ENCODE data around the gene DCHS2.

DNA sequence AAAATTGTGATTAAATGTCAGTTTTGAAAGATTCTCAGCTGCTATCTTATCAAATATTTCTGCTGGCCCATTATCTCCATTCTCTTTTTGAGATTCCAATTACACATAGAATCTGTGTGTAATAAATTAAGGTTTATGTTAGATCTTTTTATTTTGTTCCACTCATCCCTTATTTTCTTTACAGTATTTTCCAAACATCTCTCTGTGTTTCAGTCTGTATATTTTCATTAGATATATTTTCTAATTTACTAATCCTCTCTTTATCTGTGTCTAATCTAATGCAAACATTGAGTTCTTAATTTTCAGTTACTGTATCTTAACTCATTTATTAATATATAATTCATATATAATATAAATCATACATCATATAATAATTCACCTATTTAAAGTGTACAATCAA lies 268.7 kb downstream of the DCHS2 start:
- TF ChIP-seq EZH2 (IDR thresholded peaks at IDR 0.05; ENCODE audit: borderline replicate concordance, low read depth, low read length, severe bottlenecking) (no peak), CTCF (IDR thresholded peaks at IDR 0.05; ENCODE audit: borderline replicate concordance, extremely low read depth, low read length, poor library complexity, severe bottlenecking) (no peak)
